GM23338 (cell line): ENCODE data around the gene SEZ6. TPM values are rescaled to one million over a fixed set of nuclear protein-coding genes. Genes with fewer than 3 reads are reported as not detected.

ENCODE experiments used
- ATAC-seq: fragments of 200-7000 bp; cut with Tn5 transposase; 3 replicates; pipeline ENCODE4 v1.9.1; 2020
- DNase-seq: peaks from one replicate; pipeline ENCODE4 v3.0.0-alpha.2; 2015; ENCODE audit warnings: low spot score
- H2AFZ ChIP-seq: fragments of 200-600 bp; sonication (generic); 2 replicates; pipeline ENCODE4 v1.8.0; 2016; ENCODE audit warnings: antibody characterized with exemption, mild to moderate bottlenecking, moderate library complexity
- H3F3A ChIP-seq: fragments of 200-600 bp; sonication (generic); replicated peaks from 2 replicates; pipeline ENCODE4 v1.8.0; 2017; ENCODE audit warnings: antibody characterized with exemption, mixed run types, low read depth
- H3K27ac ChIP-seq: fragments of 200-600 bp; sonication (generic); 2 replicates; pipeline ENCODE4 v1.6.1; 2016; ENCODE audit warnings: low read depth
- H3K27me3 ChIP-seq: fragments of 200-600 bp; sonication (generic); 2 replicates; pipeline ENCODE4 v1.8.0; 2016; ENCODE audit warnings: mild to moderate bottlenecking, mixed run types, moderate library complexity; ENCODE audit not compliant: insufficient read depth
- H3K36me3 ChIP-seq: fragments of 200-600 bp; sonication (generic); 2 replicates; pipeline ENCODE4 v1.8.0; 2016; ENCODE audit warnings: mild to moderate bottlenecking; ENCODE audit not compliant: insufficient read depth
- H3K4me1 ChIP-seq: fragments of 200-600 bp; sonication (generic); 2 replicates; pipeline ENCODE4 v1.8.0; 2016; ENCODE audit warnings: mild to moderate bottlenecking, moderate library complexity; ENCODE audit not compliant: insufficient read depth
- H3K4me2 ChIP-seq: fragments of 200-600 bp; sonication (generic); 2 replicates; pipeline ENCODE4 v1.7.1; 2017; ENCODE audit warnings: mixed run types
- H3K4me3 ChIP-seq: fragments of 200-600 bp; sonication (generic); 2 replicates; pipeline ENCODE4 v1.6.1; 2016; ENCODE audit warnings: mixed run types
- H3K79me2 ChIP-seq: fragments of 200-600 bp; sonication (generic); replicated peaks from 2 replicates; pipeline ENCODE4 v1.8.0; 2017; ENCODE audit warnings: mild to moderate bottlenecking; ENCODE audit not compliant: insufficient read depth
- H3K9me2 ChIP-seq: fragments of 200-600 bp; sonication (generic); 2 replicates; pipeline ENCODE4 v1.8.0; 2017; ENCODE audit not compliant: insufficient read depth
- H4K20me1 ChIP-seq: fragments of 200-600 bp; sonication (generic); replicated peaks from 2 replicates; pipeline ENCODE4 v1.8.0; 2017; ENCODE audit warnings: mild to moderate bottlenecking; ENCODE audit not compliant: insufficient read depth
- H3K27ac Mint-ChIP-seq: 2 replicates; pipeline ENCODE4 v1.8.0; 2020; ENCODE audit warnings: inconsistent platforms, mild to moderate bottlenecking, moderate library complexity, mixed read lengths
- H3K27me3 Mint-ChIP-seq: 3 replicates; pipeline ENCODE4 v1.8.0; 2022; ENCODE audit warnings: low read depth, mild to moderate bottlenecking, moderate library complexity, mixed read lengths, inconsistent platforms; ENCODE audit not compliant: insufficient read depth, poor library complexity
- H3K36me3 Mint-ChIP-seq: 3 replicates; pipeline ENCODE4 v1.8.0; 2021; ENCODE audit warnings: low read depth, mild to moderate bottlenecking, inconsistent platforms, moderate library complexity, mixed read lengths
- H3K4me1 Mint-ChIP-seq: 3 replicates; pipeline ENCODE4 v1.8.0; 2020; ENCODE audit warnings: mild to moderate bottlenecking, inconsistent platforms, mixed read lengths
- H3K4me3 Mint-ChIP-seq: 3 replicates; pipeline ENCODE4 v1.8.0; 2021; ENCODE audit warnings: moderate library complexity, mild to moderate bottlenecking, inconsistent platforms, mixed read lengths
- H3K9me3 Mint-ChIP-seq: 3 replicates; pipeline ENCODE4 v1.8.0; 2020; ENCODE audit warnings: moderate library complexity, mild to moderate bottlenecking, inconsistent platforms, mixed read lengths
- CREB1 ChIP-seq: fragments of 250-450 bp; sonication (Bioruptor Pico); IDR thresholded peaks from 2 replicates; pipeline ENCODE4 v1.5.0; 2020; ENCODE audit warnings: low read depth, mild to moderate bottlenecking, moderate library complexity
- CTCF ChIP-seq, 2 experiments: fragments of 200-600 bp in 1 of 2; sonication (generic) in 1 of 2; conservative IDR thresholded peaks; 2 replicates each; pipeline versions ENCODE4 v1.5.1 to v1.6.1; 2016 to 2017; ENCODE audit warnings: antibody characterized with exemption in 2 of 2, low read depth in 2 of 2, mild to moderate bottlenecking in 2 of 2, moderate library complexity in 1 of 2
- ETS1 ChIP-seq: IDR thresholded peaks from 2 replicates; pipeline ENCODE4 v1.6.1; 2016; ENCODE audit warnings: antibody characterized with exemption
- JUNB ChIP-seq: IDR thresholded peaks from one replicate; pipeline ENCODE4 v1.6.1; 2016; ENCODE audit warnings: antibody characterized with exemption; ENCODE audit not compliant: unreplicated experiment
- NANOG ChIP-seq: IDR thresholded peaks from 2 replicates; pipeline ENCODE4 v1.6.1; 2016; ENCODE audit warnings: antibody characterized with exemption, borderline replicate concordance
- REST ChIP-seq: IDR thresholded peaks from one replicate; pipeline ENCODE4 v1.6.1; 2018; ENCODE audit warnings: antibody characterized with exemption; ENCODE audit not compliant: unreplicated experiment
- ZNF114 ChIP-seq: fragments of 250-450 bp; sonication (Bioruptor Pico); IDR thresholded peaks from 2 replicates; pipeline ENCODE4 v1.5.0; 2020; ENCODE audit warnings: mild to moderate bottlenecking, moderate library complexity
- polyA plus RNA-seq: library from polyadenylated mRNA; unstranded; fragments of >200 nt; fragmentation: Nextera tagmentation; extraction: Ambion mirVana; gene quantifications from 2 replicates; pipeline ENCODE4 v1.2.1, GENCODE V29; 2016
- total RNA-seq: library from RNA; depleted of rRNA; stranded (reverse); fragments of >200 nt; shearing (Covaris generic); gene quantifications from 2 replicates; pipeline ENCODE4 v1.2.3, GENCODE V29; 2014

Gene SEZ6
- total and polyA plus RNA-seq, 2 experiments from 2014 or later, result 1.0 to 6.5 TPM

GRCh38 chr17:28969706-28970393 lies 36.0 kb downstream of the SEZ6 start:
- peaks cover 35% of the 10 kb centered on the region for H3K4me1 ChIP-seq

GRCh38 chr17:28968914-28969295 lies 36.9 kb downstream of the SEZ6 start:
- Mint-ChIP-seq H3K36me3 (no peaks in the 10 kb centered on the region), H3K27me3 (peaks cover 5% of the 10 kb centered on the region), H3K9me3 (no peaks in the 10 kb centered on the region), H3K4me1 (peaks cover 46% of the 10 kb centered on the region), H3K27ac (peak overlapping the region; percentile 8; the same call in 1 of the 2 replicates), H3K4me3 (peak overlapping the region; percentile 28; the same call in 2 of the 3 replicates)
- Histone ChIP-seq H3K79me2 (no peaks in the 10 kb centered on the region), H3K27ac (peak overlapping the region; percentile 45; the same call in 1 of the 2 replicates), H3K27me3 (no peaks in the 10 kb centered on the region), H3K4me1 (peaks cover 35% of the 10 kb centered on the region), H3F3A (peaks cover 21% of the 10 kb centered on the region; the same call in 1 of the 2 replicates), H3K36me3 (no peaks in the 10 kb centered on the region), H3K4me2 (peak overlapping the region; percentile 68), H3K9me2 (no peaks in the 10 kb centered on the region), H3K4me3 (0 out of 2 replicates have a peak overlapping the region, but pooled peaks have one; percentile 31), H2AFZ (no peak overlapping the region), H4K20me1 (no peaks in the 10 kb centered on the region)
- ATAC-seq, result no peak
- no peak for DNase-seq
- no peak for TF ChIP-seq ETS1
- no peak for TF ChIP-seq CREB1 (CRISPR knock-in tag)
- no peak for TF ChIP-seq REST
- no peak for TF ChIP-seq NANOG

More at GRCh38 chr17:28969706-28970393, 36.0 kb downstream of the SEZ6 start:
- H3K27ac Mint-ChIP-seq, result no peak overlapping the region
- TF ChIP-seq CTCF (conservative IDR thresholded peaks at IDR 0.05; ENCODE audit: low read depth in 2 of 2) (no peak), ZNF114 (CRISPR knock-in tag) (no peak), ETS1 (no peak), JUNB (no peak)
- no peaks in the 10 kb centered on the region for H3K36me3 Mint-ChIP-seq
- no peak overlapping the region for H3K4me3 Mint-ChIP-seq
- Histone ChIP-seq H3K9me2 (no peaks in the 10 kb centered on the region), H2AFZ (no peak overlapping the region), H3K4me3 (no peak overlapping the region), H3K36me3 (no peaks in the 10 kb centered on the region), H3K27ac (0 out of 2 replicates have a peak overlapping the region, but pooled peaks have one; percentile 45), H3K4me2 (peak overlapping the region; percentile 68), H3K79me2 (no peaks in the 10 kb centered on the region), H4K20me1 (no peaks in the 10 kb centered on the region), H3F3A (peaks cover 21% of the 10 kb centered on the region; the same call in 1 of the 2 replicates), H3K27me3 (no peaks in the 10 kb centered on the region)
- no peaks in the 10 kb centered on the region for H3K9me3 Mint-ChIP-seq
- ATAC-seq (no peak), DNase-seq (no peak)
- peaks cover 46% of the 10 kb centered on the region for H3K4me1 Mint-ChIP-seq
- peaks cover 8% of the 10 kb centered on the region for H3K27me3 Mint-ChIP-seq
